Heart left ventricle (tissue), 13 donors: ENCODE data around the gene PCMT1.

Experiments
- CTCF ChIP-seq, 12 donors: fragments of 200-600 bp; sonication (generic) in 4 of 12; IDR thresholded peaks; one replicate each; pipeline versions ENCODE4 v1.5.0 to v1.8.0; 2018 to 2022; ENCODE audit warnings: antibody characterized with exemption in 12 of 12, mild to moderate bottlenecking in 5 of 12
- POLR2A ChIP-seq, 2 donors: fragments of 450-650 bp; IDR thresholded peaks; one replicate each; pipeline ENCODE4 v1.6.1; 2017; ENCODE audit warnings: antibody characterized with exemption in 2 of 2, mild to moderate bottlenecking in 2 of 2, moderate library complexity in 2 of 2
- donor health status: ischemic (EF 13 %, LVEDD 7.1; RV severe dilation, severe dysfunction).
- donor health status: DM: no; HTN: yes; CAD: no.
- donor health status: DM: no; HTN: no; CAD: no.
- donor health status: ischemic (EF 25% LVEDD 6.9; RV normal size, moderate dysfunction).
- donor health status: ischemic (EF 25% LVEDD 5.7; RV mildly dilated, moderate dysfunction).
- donor health status: ischemic (EF 35%, LVEDD 5.7; RV mildly dilated, moderate dysfunction).
- donor health status: nonischemic (EF 11% LVEDD 7.7; RV severe dilation, severe dysfunction).
- donor health status: DM: yes; HTN: yes; CAD: no.
- donor health status: PGD.
- donor health status: ischemic (EF 29% LVEDD 5.4; RV normal size, mild dysfunction).
- donor health status: nonischemic (EF 23%, LVEDD 6.1; RV moderate dilation, normal function).

DNA sequence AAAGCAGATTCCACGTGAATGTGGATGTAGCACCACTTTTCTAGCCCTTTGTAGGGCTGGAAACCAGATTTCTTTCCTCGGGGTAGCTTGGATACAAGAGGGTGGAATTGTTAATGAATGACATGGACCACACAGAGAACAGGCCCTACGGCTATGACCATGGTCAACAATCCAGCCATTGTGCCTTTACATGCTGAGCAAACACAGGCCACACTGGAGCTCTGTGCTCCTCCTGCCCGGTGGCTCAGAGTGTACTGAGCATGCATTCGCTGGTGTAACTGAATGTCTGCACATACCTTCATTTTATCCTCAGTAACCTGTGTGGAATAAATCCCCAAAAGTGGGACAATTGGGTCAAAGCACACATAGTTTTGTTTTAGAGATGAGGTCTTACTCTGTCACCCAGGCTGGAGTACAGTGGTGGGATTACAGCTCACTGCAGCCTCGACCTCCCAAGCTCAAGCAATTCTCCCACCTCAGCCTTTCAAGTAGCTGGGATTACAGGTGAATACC lies 81.8 kb downstream of the PCMT1 start:
- no peak for TF ChIP-seq POLR2A (IDR thresholded peaks at IDR 0.05)
- TF ChIP-seq CTCF (IDR thresholded peaks at IDR 0.05) = no peak
